Suprapubic skin (tissue), 4 donors: ENCODE data around the gene ANKRD45. TPM values are rescaled to one million over a fixed set of nuclear protein-coding genes. Genes with fewer than 3 reads are reported as not detected.
"Not testable (repeated sequence)": the region's sequence is repeated elsewhere in the genome, so short reads cannot be mapped to it uniquely, and the experiment has no call there.

Experiments
- DNase-seq, 2 donors: peaks; one replicate each; pipeline ENCODE4 v3.0.0-alpha.2; 2019; ENCODE audit warnings: low spot score in 2 of 2
- H3K27ac ChIP-seq: fragments of 200-600 bp; sonication (generic); one replicate; pipeline ENCODE4 v1.5.1; 2019
- H3K27me3 ChIP-seq: fragments of 200-600 bp; sonication (generic); one replicate; pipeline ENCODE4 v1.5.1; 2019
- H3K36me3 ChIP-seq: fragments of 200-600 bp; sonication (generic); one replicate; pipeline ENCODE4 v1.5.1; 2019
- H3K4me1 ChIP-seq: fragments of 200-600 bp; sonication (generic); one replicate; pipeline ENCODE4 v1.5.1; 2019
- H3K4me3 ChIP-seq: fragments of 200-600 bp; sonication (generic); one replicate; pipeline ENCODE4 v1.5.1; 2019; ENCODE audit warnings: mild to moderate bottlenecking
- H3K9me3 ChIP-seq: fragments of 200-600 bp; sonication (generic); one replicate; pipeline ENCODE4 v1.5.1; 2019
- EP300 ChIP-seq: sonication (generic); formaldehyde crosslinking; IDR thresholded peaks from one replicate; pipeline ENCODE4 v1.6.1; 2017; ENCODE audit warnings: antibody characterized with exemption
- POLR2A ChIP-seq, 2 donors: fragments of 450-650 bp; IDR thresholded peaks; one replicate each; pipeline ENCODE4 v1.6.1; 2017; ENCODE audit warnings: antibody characterized with exemption in 2 of 2, mild to moderate bottlenecking in 2 of 2, moderate library complexity in 2 of 2
- POLR2AphosphoS5 ChIP-seq, 3 donors: sonication (generic); formaldehyde crosslinking; IDR thresholded peaks; one replicate each; pipeline ENCODE4 v1.6.1; 2017; ENCODE audit warnings: antibody characterized with exemption in 3 of 3
- WGBS: methylation state at CpG from one replicate; pipeline ENCODE4 v1.1.5; 2018; 5-methylcytosine and 5-hydroxymethylcytosine counted together
- total RNA-seq, 4 donors: library from RNA; depleted of rRNA; stranded (reverse); fragments of >200 nt; gene quantifications; one replicate each; pipeline ENCODE4 v1.1.0, GENCODE V29; 2016
- TF ChIP-seq, protein P1 (sequence below), 2 donors: fragments of 200-600 bp in 1 of 2; fragments of 450-650 bp in 1 of 2; sonication (generic) in 1 of 2; IDR thresholded peaks; one replicate each; pipeline ENCODE4 v1.5.1; 2016 to 2019; ENCODE audit warnings: antibody characterized with exemption in 2 of 2, mild to moderate bottlenecking in 1 of 2, moderate library complexity in 1 of 2

ANKRD45 gene
- total RNA-seq, 4 donors from 2014 or later, result not detected

DNA sequence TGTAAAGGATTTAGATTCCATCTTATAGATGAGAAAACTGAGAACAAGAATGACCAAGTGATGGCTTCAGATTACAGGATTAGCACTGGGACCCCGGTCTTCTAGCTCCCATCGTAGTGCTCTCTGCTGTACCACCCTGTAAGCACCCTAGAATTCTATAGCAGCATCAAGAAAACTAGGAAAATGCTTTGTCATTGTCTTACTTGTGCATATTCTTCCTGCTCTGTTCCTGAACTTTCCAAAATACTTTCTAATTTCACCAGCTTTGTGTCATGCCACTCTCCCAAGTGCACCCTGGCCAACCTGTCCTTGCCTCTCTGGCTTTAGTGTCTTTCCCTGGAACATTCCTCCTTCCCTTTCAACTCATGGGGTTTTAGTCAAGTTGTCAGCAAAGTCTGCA, 39.1 kb upstream of the ANKRD45 start:
- no peak for DNase-seq
- no peak overlapping the region for H3K27ac ChIP-seq
- peaks cover 46% of the 10 kb centered on the region for H3K27me3 ChIP-seq
- H3K4me3 ChIP-seq, result no peak overlapping the region
- TF ChIP-seq POLR2AphosphoS5 (IDR thresholded peaks at IDR 0.05), result no peak
- TF ChIP-seq POLR2A (IDR thresholded peaks at IDR 0.05), result no peak
- no peak for TF ChIP-seq EP300
- TF ChIP-seq, protein P1, sequence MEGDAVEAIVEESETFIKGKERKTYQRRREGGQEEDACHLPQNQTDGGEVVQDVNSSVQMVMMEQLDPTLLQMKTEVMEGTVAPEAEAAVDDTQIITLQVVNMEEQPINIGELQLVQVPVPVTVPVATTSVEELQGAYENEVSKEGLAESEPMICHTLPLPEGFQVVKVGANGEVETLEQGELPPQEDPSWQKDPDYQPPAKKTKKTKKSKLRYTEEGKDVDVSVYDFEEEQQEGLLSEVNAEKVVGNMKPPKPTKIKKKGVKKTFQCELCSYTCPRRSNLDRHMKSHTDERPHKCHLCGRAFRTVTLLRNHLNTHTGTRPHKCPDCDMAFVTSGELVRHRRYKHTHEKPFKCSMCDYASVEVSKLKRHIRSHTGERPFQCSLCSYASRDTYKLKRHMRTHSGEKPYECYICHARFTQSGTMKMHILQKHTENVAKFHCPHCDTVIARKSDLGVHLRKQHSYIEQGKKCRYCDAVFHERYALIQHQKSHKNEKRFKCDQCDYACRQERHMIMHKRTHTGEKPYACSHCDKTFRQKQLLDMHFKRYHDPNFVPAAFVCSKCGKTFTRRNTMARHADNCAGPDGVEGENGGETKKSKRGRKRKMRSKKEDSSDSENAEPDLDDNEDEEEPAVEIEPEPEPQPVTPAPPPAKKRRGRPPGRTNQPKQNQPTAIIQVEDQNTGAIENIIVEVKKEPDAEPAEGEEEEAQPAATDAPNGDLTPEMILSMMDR (IDR thresholded peaks at IDR 0.05), result no peak
- H3K9me3 ChIP-seq, result no peaks in the 10 kb centered on the region
- H3K36me3 ChIP-seq, result no peaks in the 10 kb centered on the region
- no peaks in the 10 kb centered on the region for H3K4me1 ChIP-seq
- WGBS, result 86% methylated on average over 2 of the region's 2 CpGs

DNA sequence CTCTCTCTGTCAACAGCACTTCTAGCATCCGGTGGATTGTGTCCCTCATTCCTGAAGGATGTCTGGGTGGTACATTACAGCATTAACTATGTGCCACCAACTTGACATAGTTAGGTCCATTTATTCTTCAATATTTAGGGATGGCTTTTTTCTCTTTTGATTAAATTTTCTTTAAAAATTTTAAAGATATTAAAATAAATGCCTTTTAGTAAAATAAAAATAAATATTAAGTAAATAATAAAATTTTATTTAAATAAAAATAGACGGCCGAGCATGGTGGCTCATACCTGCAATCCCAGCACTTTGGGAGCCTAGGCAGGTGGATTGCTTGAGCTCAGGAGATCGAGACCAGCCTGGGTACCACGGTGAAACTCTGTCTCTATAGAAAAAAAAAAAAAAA, 35.5 kb upstream of the ANKRD45 start:
- Histone ChIP-seq H3K27me3 (peaks cover 25% of the 10 kb centered on the region), H3K9me3 (no peaks in the 10 kb centered on the region), H3K36me3 (no peaks in the 10 kb centered on the region), H3K27ac (no peak overlapping the region), H3K4me1 (no peaks in the 10 kb centered on the region), H3K4me3 (no peak overlapping the region)
- DNase-seq, result no peak
- WGBS, result 86% methylated on average over 5 of the region's 5 CpGs
- no peak for TF ChIP-seq POLR2A (IDR thresholded peaks at IDR 0.05)

DNA sequence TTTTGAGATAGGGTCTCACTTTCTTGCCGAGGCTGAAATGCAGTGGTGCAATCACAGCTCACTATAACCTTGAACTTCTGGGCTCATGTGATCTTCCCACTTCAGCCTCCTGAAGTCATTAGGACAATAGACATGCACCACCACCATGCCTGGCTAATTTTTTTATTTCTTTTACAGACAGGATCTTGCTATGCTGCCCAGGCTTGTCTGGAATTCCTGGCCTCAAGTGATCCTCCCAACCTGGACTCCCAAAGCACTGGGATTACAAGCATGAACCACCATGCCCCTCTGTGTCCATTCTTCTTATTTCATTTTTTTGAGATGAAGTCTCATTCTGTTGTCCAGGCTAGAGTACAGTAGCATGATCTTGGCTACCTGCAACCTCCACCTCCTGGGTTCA, 33.1 kb upstream of the ANKRD45 start:
- TF ChIP-seq POLR2AphosphoS5 (IDR thresholded peaks at IDR 0.05), result no peak
- TF ChIP-seq, protein P1 (IDR thresholded peaks at IDR 0.05), result no peak
- no peak for DNase-seq
- 78% methylated on average over 1 of the region's 1 CpG for WGBS
- Histone ChIP-seq H3K4me1 (no peaks in the 10 kb centered on the region), H3K27me3 (peaks cover 4% of the 10 kb centered on the region), H3K4me3 (no peak overlapping the region), H3K9me3 (no peaks in the 10 kb centered on the region), H3K36me3 (no peaks in the 10 kb centered on the region), H3K27ac (no peak overlapping the region)

GRCh38 chr1:173701299-173701698, 31.6 kb upstream of the ANKRD45 start:
- not testable (repeated sequence) for H3K9me3 ChIP-seq, H3K27me3 ChIP-seq, H3K4me1 ChIP-seq, H3K36me3 ChIP-seq, H3K4me3 ChIP-seq, DNase-seq, H3K27ac ChIP-seq
- WGBS, result 97% methylated on average over 6 of the region's 6 CpGs

DNA sequence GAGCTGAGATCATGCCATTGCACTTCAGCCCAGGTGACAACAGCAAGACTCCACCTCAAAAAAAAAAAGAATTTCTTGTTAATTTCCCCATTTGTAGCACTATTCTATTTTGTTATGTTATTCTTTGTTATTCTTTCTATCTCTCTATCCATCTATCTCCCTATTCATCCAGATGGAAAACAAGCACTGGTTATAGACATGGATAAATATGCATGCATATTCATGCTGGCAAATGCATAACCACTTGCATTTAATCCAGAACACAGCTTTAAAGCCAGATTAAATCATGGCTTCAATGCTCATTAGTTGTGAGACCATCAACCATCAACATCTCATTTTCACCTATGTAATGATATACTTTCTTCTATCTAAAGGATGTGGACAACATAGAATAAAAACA, 23.6 kb upstream of the ANKRD45 start:
- TF ChIP-seq POLR2AphosphoS5 (IDR thresholded peaks at IDR 0.05), result no peak
- TF ChIP-seq, protein P1 (IDR thresholded peaks at IDR 0.05), result no peak
- no peak for TF ChIP-seq POLR2A (IDR thresholded peaks at IDR 0.05)
- TF ChIP-seq EP300, result no peak
- Histone ChIP-seq H3K27ac (no peak overlapping the region), H3K4me1 (no peaks in the 10 kb centered on the region), H3K9me3 (no peaks in the 10 kb centered on the region), H3K27me3 (peaks cover 6% of the 10 kb centered on the region), H3K4me3 (no peak overlapping the region), H3K36me3 (no peaks in the 10 kb centered on the region)
- no peak for DNase-seq

DNA sequence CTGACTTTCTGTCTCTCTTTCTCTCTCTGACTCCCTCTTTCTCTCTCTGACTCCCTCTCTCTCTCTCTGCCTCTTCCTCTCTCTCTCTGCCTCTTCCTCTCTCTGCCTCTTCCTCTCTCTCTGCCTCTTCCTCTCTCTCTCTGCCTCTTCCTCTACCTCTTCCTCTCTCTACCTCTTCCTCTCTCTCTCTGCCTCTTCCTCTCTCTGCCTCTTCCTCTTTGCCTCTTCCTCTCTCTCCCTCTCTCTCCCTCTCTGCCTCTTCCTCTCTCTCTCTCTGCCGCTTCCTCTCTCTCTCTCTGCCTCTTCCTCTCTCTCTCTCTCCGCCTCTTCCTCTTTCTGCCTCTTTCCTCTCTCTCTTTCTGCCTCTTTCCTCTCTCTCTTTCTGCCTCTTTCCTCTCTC, 18.6 kb upstream of the ANKRD45 start:
- no peak for TF ChIP-seq EP300
- TF ChIP-seq POLR2A (IDR thresholded peaks at IDR 0.05), result no peak
- TF ChIP-seq, protein P1 (IDR thresholded peaks at IDR 0.05), result no peak
- TF ChIP-seq POLR2AphosphoS5 (IDR thresholded peaks at IDR 0.05), result no peak
- Histone ChIP-seq H3K9me3 (no peaks in the 10 kb centered on the region), H3K27ac (no peak overlapping the region), H3K36me3 (no peaks in the 10 kb centered on the region), H3K27me3 (peaks cover 3% of the 10 kb centered on the region), H3K4me1 (no peaks in the 10 kb centered on the region), H3K4me3 (no peak overlapping the region)
- WGBS, result 79% methylated on average over 2 of the region's 2 CpGs
- no peak for DNase-seq

DNA sequence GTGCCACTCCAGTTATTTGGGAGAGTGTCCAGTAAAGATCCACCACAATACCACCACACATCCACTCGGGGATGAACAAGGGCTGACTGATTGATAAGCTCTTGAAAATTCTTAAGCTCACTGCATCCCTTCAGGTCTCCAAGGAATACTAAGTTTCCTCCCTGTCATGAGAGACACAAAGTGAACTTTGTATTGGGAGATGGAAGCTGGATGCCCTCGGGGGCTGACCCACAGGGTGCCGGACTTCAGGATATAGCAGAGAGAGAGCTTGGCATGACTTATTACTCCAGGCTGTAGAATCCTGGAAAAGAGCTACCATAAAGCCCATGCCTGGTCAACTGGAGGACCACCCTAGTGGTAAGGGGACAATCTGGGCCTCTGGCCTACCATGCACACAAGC, 15.5 kb upstream of the ANKRD45 start:
- H3K36me3 ChIP-seq, DNase-seq, H3K9me3 ChIP-seq, H3K27me3 ChIP-seq, H3K4me3 ChIP-seq, H3K27ac ChIP-seq, H3K4me1 ChIP-seq: not testable (repeated sequence)
- 79% methylated on average over 3 of the region's 3 CpGs for WGBS

DNA sequence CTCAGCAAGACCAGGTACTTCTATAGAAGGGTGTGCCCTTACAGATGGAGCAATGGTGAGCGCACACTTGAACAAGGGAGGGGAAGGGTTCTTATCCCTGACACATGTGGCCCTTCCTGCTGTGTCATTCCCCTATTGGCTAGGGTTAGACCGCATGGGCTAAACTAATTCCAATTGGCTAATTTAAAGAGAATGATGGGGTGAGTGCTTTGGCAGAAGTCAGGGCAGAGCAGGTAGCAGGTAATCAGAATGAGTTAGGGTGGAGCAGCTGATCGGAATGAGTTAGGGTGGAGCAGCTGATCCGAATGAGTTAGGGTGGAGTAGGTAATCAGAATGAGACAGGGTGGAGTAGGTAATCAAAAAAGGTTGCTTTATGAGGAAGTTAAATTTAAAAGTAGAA, 14.2 kb upstream of the ANKRD45 start:
- not testable (repeated sequence) for H3K36me3 ChIP-seq, H3K27ac ChIP-seq, H3K9me3 ChIP-seq, H3K27me3 ChIP-seq, H3K4me3 ChIP-seq, DNase-seq, H3K4me1 ChIP-seq
- WGBS, result 73% methylated on average over 4 of the region's 4 CpGs
